ENCODE measurements around the gene CTXN3. TPM values are rescaled to one million over a fixed set of nuclear protein-coding genes. Genes with fewer than 3 reads are reported as not detected.

Gene CTXN3
- total and polyA plus RNA-seq, 10 of the 15 experiments (the other 5 are each of a cell fraction or from before 2014, with no cell fraction given), result not detected

DNA sequence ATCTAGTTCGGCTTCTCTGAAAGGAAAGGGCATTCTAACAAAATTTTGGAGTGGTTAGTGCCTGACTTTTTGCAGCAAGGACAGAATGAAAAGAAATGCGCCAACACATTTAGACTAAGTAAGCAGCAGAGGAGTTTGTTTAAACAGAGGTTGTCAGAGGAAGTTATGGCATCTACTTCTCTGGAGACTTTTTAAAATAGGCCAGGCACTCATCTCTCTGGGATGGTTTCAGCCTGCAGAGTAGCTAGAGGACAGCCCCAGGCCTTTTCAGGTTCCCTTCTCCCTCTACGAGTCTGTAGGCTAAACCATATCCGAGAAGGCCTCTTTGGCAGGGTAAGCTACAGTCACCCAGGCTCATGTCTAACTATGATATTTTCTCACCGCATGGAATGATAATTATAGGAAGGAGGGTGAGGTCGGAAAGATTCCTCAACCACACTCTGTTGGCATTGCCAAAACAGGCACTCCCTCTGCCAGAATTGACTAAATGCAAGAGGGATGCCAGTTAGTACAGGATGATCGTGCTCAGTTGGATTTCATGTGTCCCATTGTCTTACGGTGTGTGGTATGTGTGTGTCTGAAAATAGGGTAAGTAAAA, 1.4 kb upstream of the CTXN3 start (continued):
- TF ChIP-seq ZNF274 (IDR thresholded peaks at IDR 0.05; ENCODE audit: insufficient read depth, insufficient read length), result no peak
- no peak for TF ChIP-seq SMC3 (IDR thresholded peaks at IDR 0.05; ENCODE audit: borderline replicate concordance, low read length)
- TF ChIP-seq MYC (IDR thresholded peaks at IDR 0.05; ENCODE audit: insufficient read depth, insufficient read length, insufficient replicate concordance, low read length, severe bottlenecking), result no peak
- TF ChIP-seq TAF1 (IDR thresholded peaks at IDR 0.05; ENCODE audit: borderline replicate concordance, low read depth, low read length), result no peak

DNA sequence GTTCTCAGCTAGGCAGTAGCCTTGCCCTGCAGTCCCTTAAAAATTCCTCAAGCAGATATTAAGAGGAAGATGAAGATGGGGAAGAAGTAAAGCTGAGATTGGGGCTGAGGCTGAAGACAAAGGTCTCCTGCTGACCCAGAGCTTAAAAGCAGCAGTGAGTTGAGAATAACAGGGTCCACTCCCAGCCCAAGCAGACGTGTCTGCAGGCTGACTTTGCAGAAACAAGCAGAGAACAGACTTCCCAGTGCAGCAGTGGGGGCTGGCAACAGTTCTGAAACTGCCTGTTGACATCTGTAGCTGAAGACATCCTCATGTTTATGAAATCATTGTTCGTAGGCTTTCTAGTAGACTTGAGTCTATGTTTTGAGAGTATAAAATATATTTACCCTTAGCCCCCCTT, 1.1 kb downstream of the CTXN3 start:
- ATAC-seq (no peak), FAIRE-seq (no peak), DNase-seq (ENCODE audit: low read depth, low spot score) (no peak)
- no peaks in the 10 kb centered on the region for H3K79me2 ChIP-seq (ENCODE audit: control insufficient read depth, insufficient read depth, low read length)
- RAD21 ChIA-PET (ENCODE audit: unreplicated experiment), result interaction anchor here (0.7 kb wide), 1 partner anchor 86 kb away, joined by 4 read pairs; no protein-coding TSS in a partner anchor
- no peaks in the 10 kb centered on the region for H3K36me3 ChIP-seq (ENCODE audit: control insufficient read depth in 2 of 2, insufficient read depth in 2 of 2, low read length in 1 of 2)
- H3K27ac ChIP-seq (ENCODE audit: control insufficient read depth, insufficient read depth), result no peak overlapping the region
- in situ Hi-C loops (cut with MboI) (no loop called here), intact Hi-C loops (cut with micrococcal nuclease; ENCODE audit: unreplicated experiment) (loop anchor here (5.0 kb wide), 1 partner anchor 83 kb away; no protein-coding TSS in a partner anchor)
- POLR2A ChIA-PET, result no interaction called here
- H3K4me2 ChIP-seq (ENCODE audit: control insufficient read depth, insufficient read depth), result no peak overlapping the region
- no peaks in the 10 kb centered on the region for H4K20me1 ChIP-seq (ENCODE audit: control insufficient read depth, insufficient read depth)
- BruUV-seq (replicated peaks), result no TSS peak
- SMC1A ChIA-PET (ENCODE audit: uncharacterized antibody, unreplicated experiment), result interaction anchor here (0.7 to 1.7 kb wide), 6 partner anchors 9 to 61 kb away, joined by 3 to 5 read pairs (median 4); no protein-coding TSS in a partner anchor
- H3K9me3 ChIP-seq (replicated peaks; ENCODE audit: control insufficient read depth, insufficient read depth, low read length), result no peaks in the 10 kb centered on the region
- H2AFZ ChIP-seq (ENCODE audit: control insufficient read depth, low read depth, low read length), result no peak overlapping the region
- CTCF ChIA-PET, result interaction anchor here (1.5 kb wide), 1 partner anchor 86 kb away, joined by 3 read pairs; no protein-coding TSS in a partner anchor
- H3K9ac ChIP-seq (ENCODE audit: control insufficient read depth, insufficient read depth, low read length), result no peak overlapping the region
- no peaks in the 10 kb centered on the region for H3K27me3 ChIP-seq (replicated peaks in 1 of 2; ENCODE audit: control insufficient read depth in 2 of 2, insufficient read depth in 2 of 2, low read length in 1 of 2)
- 13% methylated on average over 2 of the region's 2 CpGs for WGBS (ENCODE audit: insufficient coverage, insufficient replicate concordance, low lambda C conversion rate, missing lambda C conversion rate)
- H3K4me1 ChIP-seq (ENCODE audit: control insufficient read depth, insufficient read depth, low read length), result no peaks in the 10 kb centered on the region
- no peak overlapping the region for H3K4me3 ChIP-seq
- TF ChIP-seq JUND (IDR thresholded peaks at IDR 0.05; ENCODE audit: low read depth, low read length), result no peak
- no peak for TF ChIP-seq ZBED1 (IDR thresholded peaks at IDR 0.05; ENCODE audit: borderline replicate concordance)
- no peak for TF ChIP-seq MXI1 (IDR thresholded peaks at IDR 0.05; ENCODE audit: low read depth, low read length)
- no peak for TF ChIP-seq NR2F1 (conservative IDR thresholded peaks at IDR 0.05)
- TF ChIP-seq, protein P1, sequence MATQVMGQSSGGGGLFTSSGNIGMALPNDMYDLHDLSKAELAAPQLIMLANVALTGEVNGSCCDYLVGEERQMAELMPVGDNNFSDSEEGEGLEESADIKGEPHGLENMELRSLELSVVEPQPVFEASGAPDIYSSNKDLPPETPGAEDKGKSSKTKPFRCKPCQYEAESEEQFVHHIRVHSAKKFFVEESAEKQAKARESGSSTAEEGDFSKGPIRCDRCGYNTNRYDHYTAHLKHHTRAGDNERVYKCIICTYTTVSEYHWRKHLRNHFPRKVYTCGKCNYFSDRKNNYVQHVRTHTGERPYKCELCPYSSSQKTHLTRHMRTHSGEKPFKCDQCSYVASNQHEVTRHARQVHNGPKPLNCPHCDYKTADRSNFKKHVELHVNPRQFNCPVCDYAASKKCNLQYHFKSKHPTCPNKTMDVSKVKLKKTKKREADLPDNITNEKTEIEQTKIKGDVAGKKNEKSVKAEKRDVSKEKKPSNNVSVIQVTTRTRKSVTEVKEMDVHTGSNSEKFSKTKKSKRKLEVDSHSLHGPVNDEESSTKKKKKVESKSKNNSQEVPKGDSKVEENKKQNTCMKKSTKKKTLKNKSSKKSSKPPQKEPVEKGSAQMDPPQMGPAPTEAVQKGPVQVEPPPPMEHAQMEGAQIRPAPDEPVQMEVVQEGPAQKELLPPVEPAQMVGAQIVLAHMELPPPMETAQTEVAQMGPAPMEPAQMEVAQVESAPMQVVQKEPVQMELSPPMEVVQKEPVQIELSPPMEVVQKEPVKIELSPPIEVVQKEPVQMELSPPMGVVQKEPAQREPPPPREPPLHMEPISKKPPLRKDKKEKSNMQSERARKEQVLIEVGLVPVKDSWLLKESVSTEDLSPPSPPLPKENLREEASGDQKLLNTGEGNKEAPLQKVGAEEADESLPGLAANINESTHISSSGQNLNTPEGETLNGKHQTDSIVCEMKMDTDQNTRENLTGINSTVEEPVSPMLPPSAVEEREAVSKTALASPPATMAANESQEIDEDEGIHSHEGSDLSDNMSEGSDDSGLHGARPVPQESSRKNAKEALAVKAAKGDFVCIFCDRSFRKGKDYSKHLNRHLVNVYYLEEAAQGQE (IDR thresholded peaks at IDR 0.05; ENCODE audit: low read depth, low read length), result no peak
- TF ChIP-seq PAX8 (IDR thresholded peaks at IDR 0.05), result no peak
- TF ChIP-seq, protein P2, sequence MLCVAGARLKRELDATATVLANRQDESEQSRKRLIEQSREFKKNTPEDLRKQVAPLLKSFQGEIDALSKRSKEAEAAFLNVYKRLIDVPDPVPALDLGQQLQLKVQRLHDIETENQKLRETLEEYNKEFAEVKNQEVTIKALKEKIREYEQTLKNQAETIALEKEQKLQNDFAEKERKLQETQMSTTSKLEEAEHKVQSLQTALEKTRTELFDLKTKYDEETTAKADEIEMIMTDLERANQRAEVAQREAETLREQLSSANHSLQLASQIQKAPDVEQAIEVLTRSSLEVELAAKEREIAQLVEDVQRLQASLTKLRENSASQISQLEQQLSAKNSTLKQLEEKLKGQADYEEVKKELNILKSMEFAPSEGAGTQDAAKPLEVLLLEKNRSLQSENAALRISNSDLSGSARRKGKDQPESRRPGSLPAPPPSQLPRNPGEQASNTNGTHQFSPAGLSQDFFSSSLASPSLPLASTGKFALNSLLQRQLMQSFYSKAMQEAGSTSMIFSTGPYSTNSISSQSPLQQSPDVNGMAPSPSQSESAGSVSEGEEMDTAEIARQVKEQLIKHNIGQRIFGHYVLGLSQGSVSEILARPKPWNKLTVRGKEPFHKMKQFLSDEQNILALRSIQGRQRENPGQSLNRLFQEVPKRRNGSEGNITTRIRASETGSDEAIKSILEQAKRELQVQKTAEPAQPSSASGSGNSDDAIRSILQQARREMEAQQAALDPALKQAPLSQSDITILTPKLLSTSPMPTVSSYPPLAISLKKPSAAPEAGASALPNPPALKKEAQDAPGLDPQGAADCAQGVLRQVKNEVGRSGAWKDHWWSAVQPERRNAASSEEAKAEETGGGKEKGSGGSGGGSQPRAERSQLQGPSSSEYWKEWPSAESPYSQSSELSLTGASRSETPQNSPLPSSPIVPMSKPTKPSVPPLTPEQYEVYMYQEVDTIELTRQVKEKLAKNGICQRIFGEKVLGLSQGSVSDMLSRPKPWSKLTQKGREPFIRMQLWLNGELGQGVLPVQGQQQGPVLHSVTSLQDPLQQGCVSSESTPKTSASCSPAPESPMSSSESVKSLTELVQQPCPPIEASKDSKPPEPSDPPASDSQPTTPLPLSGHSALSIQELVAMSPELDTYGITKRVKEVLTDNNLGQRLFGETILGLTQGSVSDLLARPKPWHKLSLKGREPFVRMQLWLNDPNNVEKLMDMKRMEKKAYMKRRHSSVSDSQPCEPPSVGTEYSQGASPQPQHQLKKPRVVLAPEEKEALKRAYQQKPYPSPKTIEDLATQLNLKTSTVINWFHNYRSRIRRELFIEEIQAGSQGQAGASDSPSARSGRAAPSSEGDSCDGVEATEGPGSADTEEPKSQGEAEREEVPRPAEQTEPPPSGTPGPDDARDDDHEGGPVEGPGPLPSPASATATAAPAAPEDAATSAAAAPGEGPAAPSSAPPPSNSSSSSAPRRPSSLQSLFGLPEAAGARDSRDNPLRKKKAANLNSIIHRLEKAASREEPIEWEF (IDR thresholded peaks at IDR 0.05; ENCODE audit: insufficient replicate concordance, low read depth, low read length), result no peak
- no peak for TF ChIP-seq FOXK2 (IDR thresholded peaks at IDR 0.05)
- no peak for TF ChIP-seq SMARCA5 (IDR thresholded peaks at IDR 0.05)
